Measurements from ENCODE around the gene RALY.

The RALY gene

DNA sequence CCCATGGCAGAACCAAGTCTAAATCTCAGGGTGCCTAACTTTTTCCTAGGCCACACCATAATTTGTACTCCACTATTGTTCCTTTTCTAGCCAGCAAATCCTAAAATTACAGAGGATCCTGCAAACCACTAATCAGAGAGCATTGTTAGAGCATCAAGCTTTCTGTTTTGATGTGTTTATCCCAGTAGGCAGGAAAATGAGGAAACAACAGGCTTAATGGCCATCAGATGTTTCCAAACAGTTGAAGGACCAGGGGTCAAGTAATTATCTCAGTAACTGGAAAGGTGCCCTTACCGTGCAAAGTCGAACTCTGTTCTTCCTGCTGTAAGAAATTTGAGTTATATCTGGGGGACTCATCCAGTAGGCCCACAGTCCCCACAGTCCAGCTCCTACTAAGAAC lies 58.7 kb downstream of the RALY start:
- no peak for DNase-seq

DNA sequence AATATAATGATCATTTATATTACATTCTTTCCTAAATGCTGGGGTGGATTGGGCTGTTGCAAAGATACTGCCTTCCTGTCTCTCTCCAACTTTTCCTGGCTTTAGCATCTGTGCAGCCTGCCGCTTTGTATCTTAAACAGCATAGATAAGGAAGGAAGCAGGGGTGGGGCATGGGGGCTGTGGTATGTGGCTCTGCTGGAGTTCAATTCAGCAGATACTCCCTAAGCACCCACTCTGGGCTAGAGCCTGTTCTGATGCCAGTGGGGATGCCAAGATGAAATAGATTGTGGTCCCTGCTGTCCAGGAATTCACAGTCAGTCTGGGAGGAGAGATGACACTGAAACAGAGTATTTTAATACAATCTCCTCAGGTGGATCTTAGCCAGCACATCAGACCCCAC lies 61.6 kb downstream of the RALY start:
- no peak for DNase-seq

DNA sequence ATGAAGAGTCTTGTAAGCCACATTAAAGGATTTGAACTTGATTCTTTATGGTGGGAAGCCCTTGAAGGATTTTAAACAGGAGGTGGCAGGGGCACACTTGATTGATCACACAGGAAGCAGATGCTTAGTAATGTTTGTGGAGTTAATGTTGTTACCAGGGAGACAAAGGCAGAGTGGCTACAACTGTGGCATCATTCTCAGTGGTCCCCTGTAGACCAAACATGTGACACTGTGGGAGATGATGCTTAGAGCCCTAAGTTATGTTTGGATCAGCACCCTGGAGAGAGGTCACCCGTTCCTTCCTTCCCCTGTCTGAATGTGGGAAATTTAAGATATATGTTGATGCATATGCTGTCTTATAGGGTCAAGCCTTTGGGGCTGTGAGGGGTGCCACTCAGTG lies 65.1 kb downstream of the RALY start:
- DNase-seq: no peak

DNA sequence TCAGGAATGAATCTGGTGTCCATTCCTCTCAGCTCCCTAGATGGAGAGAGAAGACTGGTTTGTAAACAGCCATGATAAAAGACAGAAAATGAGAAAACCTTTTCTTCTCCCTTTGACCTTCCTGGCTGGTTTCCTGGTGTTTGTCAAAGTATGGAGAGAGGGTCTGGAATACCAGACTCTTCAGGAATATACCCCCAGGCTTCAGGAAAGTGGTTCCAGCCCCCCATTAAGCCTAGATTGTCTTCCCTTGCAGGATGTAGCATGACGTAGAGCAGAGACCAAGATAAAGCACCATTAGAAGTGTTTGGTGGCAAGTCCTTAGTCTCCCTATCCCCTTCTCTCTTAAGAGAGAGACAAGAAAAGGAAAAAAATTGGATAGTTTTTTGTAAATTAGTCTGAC lies 67.3 kb downstream of the RALY start:
- no peak for DNase-seq

DNA sequence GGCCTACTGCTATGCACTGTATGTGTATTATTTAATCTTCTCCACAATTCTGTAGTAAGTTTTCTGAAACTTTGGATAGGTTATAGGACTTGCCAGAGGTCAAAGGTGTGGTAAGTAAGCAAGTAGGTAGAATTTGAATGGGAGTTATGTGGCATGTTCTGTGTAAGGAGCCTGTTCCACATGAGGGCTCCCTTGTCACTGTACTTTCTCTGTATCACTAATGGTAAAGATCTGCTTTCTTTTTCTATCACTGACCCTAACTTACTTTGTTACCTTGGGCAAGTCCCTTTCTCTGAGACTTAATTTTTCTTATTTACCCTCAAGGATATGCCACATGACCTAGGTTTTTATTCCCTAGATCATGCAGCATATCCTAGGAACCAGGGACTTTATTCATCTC lies 68.0 kb downstream of the RALY start:
- DNase-seq: no peak

DNA sequence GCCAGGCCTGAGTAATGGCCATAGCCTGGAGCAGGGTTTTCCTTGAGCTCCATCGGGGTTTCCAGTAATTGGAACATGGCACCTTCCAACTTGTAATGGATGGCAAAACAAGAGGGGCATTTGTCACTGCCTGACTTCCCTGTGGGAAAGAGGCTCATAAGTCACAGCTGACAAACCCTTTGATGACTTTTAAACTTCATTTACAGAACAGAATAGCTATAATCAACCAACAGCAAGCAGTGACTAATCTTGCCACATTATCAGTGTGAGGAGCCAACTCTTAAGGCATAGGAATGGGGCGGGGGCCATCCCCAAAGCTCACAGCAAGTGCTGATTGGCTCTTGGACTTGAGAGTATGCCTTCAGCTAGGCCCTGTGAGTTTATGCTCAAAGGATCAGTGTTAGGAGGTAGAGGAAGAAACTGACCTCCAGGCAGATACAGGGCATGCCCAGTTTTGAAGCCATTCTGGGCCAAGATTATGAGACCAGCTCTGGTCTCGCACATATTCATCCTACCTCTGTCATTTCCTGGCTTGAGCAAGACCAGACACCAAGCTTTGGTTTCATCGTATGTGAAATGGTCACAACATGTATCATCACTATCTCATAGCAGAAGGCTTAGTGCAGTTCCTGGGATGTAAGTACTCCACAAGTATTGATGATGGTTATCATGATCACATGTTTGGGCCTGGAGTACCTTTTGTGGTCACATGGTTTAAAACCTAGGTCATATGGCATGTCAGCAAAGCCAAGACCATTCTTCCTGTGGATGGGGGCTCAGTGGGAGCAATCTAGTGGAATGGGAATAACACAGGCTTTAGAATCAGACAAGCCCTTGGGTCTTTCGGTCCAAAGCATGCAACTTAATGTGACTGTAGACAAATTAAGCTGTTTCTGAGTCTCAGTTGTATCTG lies 69.1 kb downstream of the RALY start:
- peak; percentile 38 for DNase-seq

DNA sequence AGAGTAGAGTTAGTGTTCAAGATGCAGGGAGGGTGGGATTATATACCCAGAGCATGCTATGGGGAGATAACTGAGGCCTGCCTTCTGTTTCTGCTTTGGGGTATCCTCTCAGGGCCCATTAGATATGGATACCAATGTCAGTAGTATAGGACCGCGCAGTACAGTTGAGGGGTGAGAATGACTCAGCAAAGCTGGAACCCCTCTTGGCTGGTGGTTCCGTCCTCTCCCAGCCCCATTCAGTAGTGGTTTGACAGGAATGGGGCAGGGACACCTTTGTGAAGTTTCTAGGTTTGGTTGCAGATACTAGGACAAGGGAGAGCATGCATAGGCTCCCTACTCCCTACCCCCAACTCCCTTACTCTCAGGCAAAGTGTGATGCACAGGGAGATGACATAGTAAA lies 70.6 kb downstream of the RALY start:
- DNase-seq: no peak

DNA sequence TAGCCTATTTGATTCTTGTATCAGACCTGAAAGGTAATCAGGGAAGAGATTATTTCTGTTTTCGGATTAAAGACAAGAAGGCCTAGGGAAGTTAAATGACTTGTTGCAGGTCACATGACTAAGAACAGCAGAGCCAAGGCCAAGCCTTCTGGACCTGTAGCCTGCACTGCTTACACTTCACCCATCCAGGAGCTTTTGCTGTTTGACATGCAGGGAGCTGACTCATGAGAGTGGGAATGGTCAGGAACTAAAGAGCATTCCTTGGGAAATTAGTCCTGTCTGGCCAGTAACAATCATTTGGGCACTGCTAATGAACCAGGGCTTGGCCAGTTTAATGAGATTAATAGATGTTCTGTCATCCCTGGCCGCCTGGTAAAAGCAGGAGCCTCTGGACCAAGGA lies 71.5 kb downstream of the RALY start:
- no peak for DNase-seq

DNA sequence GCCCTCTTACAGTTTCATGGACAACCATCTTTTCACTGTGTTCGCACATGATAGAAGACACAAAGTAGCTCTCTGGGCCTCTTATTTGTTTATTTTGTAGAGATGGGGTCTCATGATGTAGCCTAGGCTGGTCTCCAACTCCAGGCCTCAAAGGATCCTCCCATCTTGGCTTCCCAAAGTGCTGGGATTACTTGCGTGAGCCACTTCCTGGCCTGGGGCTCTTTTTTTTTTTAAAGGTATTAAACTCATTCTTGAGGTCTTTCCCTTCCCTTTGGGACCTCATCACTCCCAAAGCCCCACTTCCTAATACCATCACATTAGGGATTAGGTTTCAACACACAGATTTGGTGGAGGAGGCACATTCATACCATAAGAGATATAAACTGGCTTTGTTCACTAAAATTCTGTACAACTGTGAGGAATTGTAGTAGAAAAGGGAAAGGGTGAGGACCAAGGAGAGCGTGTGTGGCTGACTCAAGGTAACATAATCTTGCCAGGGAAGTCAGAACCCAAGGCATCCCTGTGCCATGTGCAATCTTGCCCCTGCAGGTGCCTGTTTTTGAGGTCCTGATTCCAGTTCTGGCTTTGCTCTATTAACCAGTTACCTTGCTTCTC lies 72.9 kb downstream of the RALY start:
- DNase-seq: no peak

DNA sequence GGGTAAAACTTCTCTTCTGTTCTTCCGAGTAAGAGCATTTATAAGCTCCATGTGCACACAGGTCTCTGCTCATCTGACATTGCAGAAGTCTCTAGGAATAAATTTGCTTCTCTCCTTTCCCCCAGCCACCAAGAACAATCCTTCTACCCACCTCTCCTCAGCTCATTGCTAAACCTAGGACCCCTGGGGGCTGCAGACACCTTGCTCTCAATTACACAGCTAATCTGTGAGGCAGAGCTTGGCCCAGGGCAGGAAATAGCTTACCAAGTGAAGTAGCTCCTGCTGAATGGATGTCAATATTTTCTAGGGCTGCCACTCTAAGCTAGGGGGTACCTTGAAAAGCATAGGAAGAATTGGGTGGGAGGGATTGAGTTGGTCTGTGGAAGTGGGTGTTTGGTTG lies 74.3 kb downstream of the RALY start:
- DNase-seq: no peak

DNA sequence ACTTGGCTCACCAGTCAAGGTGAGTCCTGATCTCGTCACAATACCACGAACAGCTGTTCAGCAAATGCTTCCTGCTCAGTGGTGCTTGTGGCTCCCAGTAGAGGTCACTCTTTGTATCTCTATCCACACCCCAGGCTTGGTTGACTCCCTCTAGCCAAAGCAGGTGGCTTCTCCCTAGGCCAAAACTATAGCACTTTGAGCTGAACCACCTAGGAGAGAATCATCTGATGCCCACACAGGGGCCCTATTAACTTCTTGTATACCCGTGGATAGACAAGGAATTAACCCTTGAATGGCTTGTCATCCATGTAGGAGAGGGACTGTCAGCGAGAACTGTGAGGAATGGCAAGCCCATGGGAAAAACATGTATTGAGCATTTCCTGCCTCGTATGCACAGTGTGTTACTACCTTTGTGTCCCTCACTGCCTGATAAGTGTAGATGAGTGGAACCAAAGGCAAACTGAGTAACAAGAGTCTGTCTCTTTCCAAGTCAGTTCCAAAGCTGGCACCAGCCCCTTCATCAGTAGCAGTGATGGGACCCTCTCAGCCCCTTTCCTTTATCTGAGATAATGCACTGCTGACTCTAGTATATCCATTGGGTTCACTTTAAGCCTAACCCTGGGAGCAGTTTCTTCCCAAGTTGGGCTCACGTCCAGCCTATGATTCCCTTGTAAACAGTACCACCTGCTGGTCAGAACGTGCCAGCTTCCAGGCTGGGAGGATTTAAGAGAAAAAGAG lies 75.8 kb downstream of the RALY start:
- DNase-seq: peak; percentile 59

DNA sequence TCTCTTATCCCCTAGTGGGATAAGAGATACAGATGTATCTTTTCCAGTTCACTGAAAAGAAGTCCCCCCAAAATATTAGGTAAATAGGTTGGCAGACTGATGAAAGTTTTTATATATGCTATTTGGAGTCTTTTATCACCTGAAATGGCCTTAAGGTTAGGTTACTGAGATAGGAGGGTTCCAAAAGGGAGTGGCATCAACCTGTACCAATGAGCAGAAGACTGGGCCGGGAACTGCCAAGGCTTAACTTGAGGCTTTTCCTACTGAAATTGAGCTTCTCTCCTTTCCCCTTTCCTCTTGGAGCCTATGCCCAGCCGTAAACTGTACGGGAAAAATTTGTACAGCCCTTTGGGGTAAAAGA lies 76.3 kb downstream of the RALY start:
- DNase-seq: no peak

DNA sequence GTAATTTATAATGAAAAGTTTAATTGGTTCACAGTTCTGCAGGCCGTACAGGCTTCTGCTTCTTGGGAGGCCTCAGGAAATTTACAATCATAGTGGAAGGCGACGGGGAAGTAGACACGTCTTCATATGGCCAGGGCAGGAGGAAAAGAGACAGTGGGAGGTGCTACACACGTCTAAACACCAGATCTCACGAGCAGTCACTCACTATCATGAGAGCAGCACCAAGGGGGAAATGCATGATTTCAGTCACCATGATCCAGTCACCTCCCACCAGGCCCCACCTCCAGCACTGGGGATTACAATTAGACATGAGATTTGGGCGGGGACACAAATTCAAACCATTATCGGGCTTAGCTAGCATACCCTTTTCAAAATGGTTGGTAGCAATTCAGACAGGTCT lies 77.1 kb downstream of the RALY start:
- peak; percentile 39 for DNase-seq

DNA sequence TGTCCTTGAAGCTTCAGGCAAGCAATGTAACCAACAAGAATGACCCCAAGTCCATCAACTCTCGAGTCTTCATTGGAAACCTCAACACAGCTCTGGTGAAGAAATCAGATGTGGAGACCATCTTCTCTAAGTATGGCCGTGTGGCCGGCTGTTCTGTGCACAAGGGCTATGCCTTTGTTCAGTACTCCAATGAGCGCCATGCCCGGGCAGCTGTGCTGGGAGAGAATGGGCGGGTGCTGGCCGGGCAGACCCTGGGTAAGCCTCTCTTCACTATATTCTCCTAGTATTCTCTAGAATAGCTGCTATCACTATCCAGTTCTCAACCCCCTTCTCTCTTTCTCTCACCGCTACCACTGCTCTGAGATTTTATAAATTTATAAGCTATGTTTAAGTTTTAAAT lies 78.4 kb downstream of the RALY start:
- DNase-seq: no peak

DNA sequence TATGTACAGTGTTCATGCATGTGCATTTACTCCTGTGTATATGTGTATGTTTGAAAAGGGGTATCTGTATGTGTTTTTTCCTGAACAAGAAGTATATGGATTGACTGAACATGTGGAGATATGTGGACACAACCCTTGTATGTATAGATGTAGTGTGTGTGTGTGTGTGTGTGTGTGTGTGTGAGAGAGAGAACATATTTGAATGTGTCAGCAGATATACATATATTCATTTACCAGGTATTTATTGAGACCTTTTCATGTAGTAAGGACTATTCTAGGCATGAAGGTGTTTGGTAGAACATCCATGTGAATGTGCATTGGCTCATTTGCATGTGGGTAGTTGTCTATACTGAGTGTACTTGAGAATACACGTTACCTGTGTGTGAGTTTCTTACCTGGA lies 79.1 kb downstream of the RALY start:
- no peak for DNase-seq

DNA sequence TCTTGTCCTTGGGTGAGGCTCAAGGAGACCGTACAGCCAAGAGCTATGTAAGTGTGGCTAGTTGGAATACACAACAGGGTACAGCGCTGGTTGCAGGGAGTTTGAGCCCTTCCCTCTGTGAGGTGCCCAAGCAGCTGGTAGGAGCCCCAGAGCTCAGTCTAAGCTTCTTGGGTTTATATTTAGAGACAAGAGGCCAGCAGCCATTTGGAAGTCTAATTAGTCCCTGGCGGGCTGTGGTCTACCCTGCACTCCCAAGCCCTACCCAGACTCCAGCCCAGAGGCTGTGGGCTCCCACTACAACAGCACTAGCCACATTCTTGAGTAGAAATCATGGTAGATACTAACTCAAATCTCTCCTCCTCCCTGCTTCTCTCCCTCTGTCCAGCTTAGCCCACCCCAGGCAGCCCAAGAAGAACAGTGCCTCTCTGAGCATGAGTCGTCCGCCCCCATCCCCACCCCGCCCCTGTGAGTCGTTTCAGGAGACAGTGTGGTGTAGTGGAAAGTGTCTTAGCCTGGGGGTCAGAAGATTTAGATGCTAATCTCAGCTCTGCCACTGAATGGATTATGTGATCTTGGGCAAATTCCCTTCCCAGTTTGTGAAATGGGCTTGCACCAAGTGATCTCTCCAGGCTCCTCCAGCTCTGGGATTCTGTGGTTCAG lies 80.5 kb downstream of the RALY start:
- DNase-seq: no peak

DNA sequence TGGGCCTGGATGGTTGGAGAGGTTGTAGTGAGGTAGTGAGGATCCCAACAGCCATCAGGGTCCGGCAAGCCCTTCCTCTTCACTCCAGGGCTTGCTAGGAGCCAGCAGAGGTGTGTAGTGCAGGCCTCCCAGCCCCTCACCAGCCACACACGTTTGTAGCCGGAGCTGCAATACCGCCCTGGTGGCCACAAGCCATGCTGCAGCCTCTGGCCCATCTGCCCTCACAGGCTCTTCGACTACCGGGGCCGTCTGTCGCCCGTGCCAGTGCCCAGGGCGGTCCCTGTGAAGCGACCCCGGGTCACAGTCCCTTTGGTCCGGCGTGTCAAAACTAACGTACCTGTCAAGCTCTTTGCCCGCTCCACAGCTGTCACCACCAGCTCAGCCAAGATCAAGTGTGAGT lies 81.9 kb downstream of the RALY start:
- DNase-seq: no peak

DNA sequence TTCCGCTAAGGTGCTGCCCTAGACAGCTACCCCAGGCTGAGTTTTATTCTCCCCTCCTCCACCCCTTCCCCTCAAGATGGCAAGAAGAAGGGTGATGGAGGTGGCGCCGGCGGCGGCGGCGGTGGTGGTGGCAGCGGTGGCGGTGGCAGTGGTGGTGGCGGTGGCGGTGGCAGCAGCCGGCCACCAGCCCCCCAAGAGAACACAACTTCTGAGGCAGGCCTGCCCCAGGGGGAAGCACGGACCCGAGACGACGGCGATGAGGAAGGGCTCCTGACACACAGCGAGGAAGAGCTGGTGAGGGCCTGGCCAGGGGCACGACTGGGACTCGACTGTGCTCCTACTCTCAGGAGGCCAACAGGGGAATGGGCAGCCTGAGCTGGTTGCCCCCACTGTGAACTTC lies 83.2 kb downstream of the RALY start:
- DNase-seq: no peak

DNA sequence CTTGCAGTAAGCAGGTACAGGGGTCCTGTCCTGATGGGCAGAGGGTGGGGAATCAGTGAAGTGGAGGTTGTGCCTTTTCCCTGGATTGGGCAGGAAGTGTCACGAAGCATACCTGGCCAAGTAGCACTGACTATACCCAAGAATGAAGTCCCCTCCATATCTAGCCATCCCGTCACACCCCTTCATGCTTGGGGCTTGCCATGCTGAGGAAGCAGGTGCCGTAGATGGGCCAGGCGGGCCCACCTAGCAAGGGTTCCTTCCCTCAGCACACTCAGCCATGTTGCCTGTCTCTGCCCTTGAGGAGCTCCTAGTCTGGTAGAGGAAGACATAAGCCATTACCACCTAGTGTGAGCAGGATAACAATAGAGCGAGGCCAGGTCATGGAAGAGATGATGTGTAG lies 84.8 kb downstream of the RALY start:
- DNase-seq: no peak

DNA sequence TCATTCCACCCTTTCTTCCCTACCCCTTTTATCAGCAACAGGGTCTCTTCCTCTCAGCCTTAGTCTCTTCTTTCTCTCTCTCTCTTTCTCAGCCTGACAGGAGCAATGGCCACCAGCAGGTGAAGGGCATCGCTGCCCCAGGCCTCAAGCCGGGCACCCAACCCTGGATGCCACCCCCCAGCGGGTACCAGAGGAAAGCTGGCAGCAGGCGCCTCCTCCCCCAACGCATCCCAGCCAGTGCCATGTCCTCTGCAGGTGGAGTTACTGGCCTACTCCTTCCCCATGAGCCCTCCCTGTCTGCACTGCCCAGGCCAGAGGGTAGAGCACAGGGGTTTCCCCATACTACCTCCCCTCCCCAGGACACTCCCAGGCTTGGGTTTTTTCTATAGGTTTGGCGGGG lies 86.1 kb downstream of the RALY start:
- no peak for DNase-seq

DNA sequence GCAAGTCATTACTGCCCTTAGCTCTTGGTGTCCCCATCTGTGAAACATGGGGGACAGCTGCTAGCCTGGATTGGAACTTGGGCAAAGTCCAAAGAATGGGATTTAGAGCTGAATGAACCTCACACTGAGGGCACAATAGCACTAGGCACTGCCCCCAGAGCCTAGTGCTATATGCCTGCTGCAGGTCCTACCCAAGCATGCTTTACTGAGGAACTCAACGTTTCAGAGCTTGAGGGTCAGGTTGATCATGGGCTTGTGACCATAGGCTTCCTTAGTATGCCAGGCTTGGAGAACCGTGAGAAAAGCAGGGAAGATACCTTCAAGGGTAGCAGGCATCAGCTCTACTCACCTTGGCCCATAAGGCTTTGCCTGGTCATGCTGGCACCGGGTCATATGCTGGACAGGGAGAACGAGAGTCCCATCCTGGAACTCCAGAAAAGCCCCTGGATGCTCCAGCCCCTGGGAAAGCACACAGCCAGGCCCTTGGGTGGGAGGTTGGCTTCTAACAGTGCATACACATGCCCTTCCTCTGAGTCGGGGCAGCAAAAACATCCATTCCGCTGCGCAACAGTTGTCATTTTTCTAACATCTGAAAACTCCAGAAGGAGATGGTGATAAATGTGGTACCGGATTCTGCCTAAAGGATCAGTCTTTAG lies 88.6 kb downstream of the RALY start:
- no peak for DNase-seq

DNA sequence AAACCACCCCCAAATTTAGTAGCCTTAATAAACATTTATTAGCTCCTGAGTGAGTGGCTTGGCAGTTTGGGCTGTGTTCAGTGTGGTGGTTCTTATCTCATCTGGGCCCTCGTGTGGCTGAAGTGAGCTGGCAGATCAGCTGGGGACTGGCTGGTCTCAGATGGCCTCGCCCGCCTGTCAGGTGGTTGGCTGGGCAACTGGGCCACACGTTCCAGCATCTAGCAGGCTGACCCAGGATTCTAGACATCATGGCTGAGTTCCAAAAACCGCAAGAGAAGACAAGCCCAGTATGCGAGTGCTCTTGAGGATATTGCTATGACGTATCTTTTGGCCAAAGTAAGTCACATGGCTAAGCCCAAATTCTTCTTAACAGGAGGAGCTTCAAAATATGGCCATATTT lies 89.4 kb downstream of the RALY start:
- DNase-seq: no peak

DNA sequence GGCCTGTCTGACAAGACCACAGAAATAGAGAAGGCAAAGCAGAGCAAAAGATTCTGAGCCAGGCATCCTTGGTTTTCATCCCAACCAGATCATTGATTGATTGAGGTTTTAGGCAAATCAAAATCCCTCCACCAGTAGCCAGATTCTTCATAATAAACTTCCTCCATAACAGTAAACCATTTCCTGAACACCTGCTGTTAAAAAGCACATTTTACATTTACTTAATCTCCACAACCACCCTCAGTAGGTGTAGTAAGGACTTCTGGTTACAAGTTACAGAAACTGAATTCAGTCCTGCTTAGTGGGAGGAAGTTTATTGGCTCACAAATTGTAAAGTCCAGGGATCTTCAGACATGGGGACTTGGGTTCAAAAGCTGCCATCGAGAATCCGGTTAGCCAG lies 90.1 kb downstream of the RALY start:
- no peak for DNase-seq

Measured in inflammatory macrophage treated with lipopolysaccharide for 4 hours (primary cell).